CD14-positive monocyte (primary cell): ENCODE results near the gene GRK2. TPM values are rescaled to one million over a fixed set of nuclear protein-coding genes. Genes with fewer than 3 reads are reported as not detected.
A peak's percentile ranks its signal among the peaks of the same experiment; 100 is the strongest.

Experiments
- DNase-seq, 3 donors: peaks; one replicate each; pipeline ENCODE4 v3.0.0-alpha.2; 2011 to 2022
- H2AFZ ChIP-seq: 2 replicates; pipeline ENCODE4 v1.6.0; 2012; ENCODE audit warnings: mild to moderate bottlenecking, low read depth, low read length, inconsistent platforms; ENCODE audit not compliant: insufficient read depth, poor library complexity, severe bottlenecking
- H3K27ac ChIP-seq, 2 donors: 1 replicate in 1 of 2; 2 replicates in 1 of 2; pipeline ENCODE4 v1.5.1; 2012 to 2013; ENCODE audit warnings: low read length in 2 of 2, control low read depth in 1 of 2, inconsistent platforms in 1 of 2, low read depth in 1 of 2, mild to moderate bottlenecking in 1 of 2
- H3K27me3 ChIP-seq, 2 donors: one replicate each; pipeline versions ENCODE4 v1.6.0 to v1.6.1; 2011 to 2013; ENCODE audit warnings: low read length in 2 of 2; ENCODE audit not compliant: control insufficient read depth in 2 of 2, insufficient read depth in 2 of 2
- H3K36me3 ChIP-seq, 2 donors: replicated peaks in 1 of 2; 1 replicate in 1 of 2; 2 replicates in 1 of 2; pipeline versions ENCODE4 v1.5.1 to v1.6.1; 2012 to 2013; ENCODE audit warnings: low read length in 2 of 2, control low read depth in 1 of 2, inconsistent platforms in 1 of 2, mild to moderate bottlenecking in 1 of 2; ENCODE audit not compliant: insufficient read depth in 2 of 2, control insufficient read depth in 1 of 2
- H3K4me1 ChIP-seq, 2 donors: 1 replicate in 1 of 2; 2 replicates in 1 of 2; pipeline versions ENCODE4 v1.5.1 to v1.6.1; 2012 to 2013; ENCODE audit warnings: low read length in 2 of 2, control low read depth in 1 of 2, inconsistent platforms in 1 of 2, mild to moderate bottlenecking in 1 of 2, moderate library complexity in 1 of 2; ENCODE audit not compliant: insufficient read depth in 2 of 2, control insufficient read depth in 1 of 2
- H3K4me2 ChIP-seq: replicated peaks from 2 replicates; pipeline ENCODE3; 2012; ENCODE audit warnings: low read length, moderate library complexity, mild to moderate bottlenecking; ENCODE audit not compliant: poor library complexity, severe bottlenecking; ENCODE audit errors: extremely low read depth
- H3K4me3 ChIP-seq, 3 experiments: fragments of 200-600 bp in 1 of 3; sonication (generic) in 1 of 3; replicated peaks in 1 of 3; 1 replicate in 2 of 3; 2 replicates in 1 of 3; pipeline ENCODE4 v1.5.1; 2011 to 2013; ENCODE audit warnings: low read length in 3 of 3, mild to moderate bottlenecking in 3 of 3, control low read depth in 2 of 3, low read depth in 2 of 3, inconsistent platforms in 1 of 3, moderate library complexity in 1 of 3
- H3K79me2 ChIP-seq: 2 replicates; pipeline ENCODE4 v1.6.0; 2012; ENCODE audit warnings: mild to moderate bottlenecking, control low read depth, inconsistent platforms, low read length, moderate library complexity; ENCODE audit not compliant: insufficient read depth
- H3K9ac ChIP-seq: 2 replicates; pipeline ENCODE4 v1.6.0; 2017; ENCODE audit warnings: low read length, mild to moderate bottlenecking; ENCODE audit not compliant: insufficient read depth, poor library complexity, severe bottlenecking
- H3K9me3 ChIP-seq, 2 donors: replicated peaks in 1 of 2; 1 replicate in 1 of 2; 2 replicates in 1 of 2; pipeline versions ENCODE4 v1.5.1 to v1.6.1; 2012 to 2013; ENCODE audit warnings: low read length in 2 of 2, control low read depth in 1 of 2; ENCODE audit not compliant: control insufficient read depth in 1 of 2, insufficient read depth in 1 of 2
- H4K20me1 ChIP-seq: 2 replicates; pipeline ENCODE4 v1.6.0; 2012; ENCODE audit warnings: mild to moderate bottlenecking, low read length, control low read depth, moderate library complexity; ENCODE audit not compliant: insufficient read depth
- H3K27ac Mint-ChIP-seq, 7 donors: one replicate each; pipeline ENCODE4 v1.8.0; 2020; ENCODE audit warnings: mild to moderate bottlenecking in 7 of 7, mixed read lengths in 7 of 7, moderate library complexity in 6 of 7, inconsistent platforms in 2 of 7
- H3K27me3 Mint-ChIP-seq, 3 donors: one replicate each; pipeline ENCODE4 v1.8.0; 2021 to 2022; ENCODE audit warnings: low read depth in 3 of 3, mild to moderate bottlenecking in 3 of 3, mixed read lengths in 3 of 3, moderate library complexity in 3 of 3, inconsistent platforms in 1 of 3
- H3K36me3 Mint-ChIP-seq, 2 donors: one replicate each; pipeline ENCODE4 v1.8.0; 2020; ENCODE audit warnings: mixed read lengths in 2 of 2, inconsistent platforms in 1 of 2, mild to moderate bottlenecking in 1 of 2
- H3K4me1 Mint-ChIP-seq: one replicate; pipeline ENCODE4 v1.8.0; 2020; ENCODE audit warnings: mild to moderate bottlenecking, mixed read lengths
- H3K4me3 Mint-ChIP-seq, 2 donors: one replicate each; pipeline ENCODE4 v1.8.0; 2020; ENCODE audit warnings: mild to moderate bottlenecking in 2 of 2, mixed read lengths in 2 of 2, moderate library complexity in 1 of 2
- H3K9me3 Mint-ChIP-seq, 7 donors: one replicate each; pipeline ENCODE4 v1.8.0; 2020 to 2022; ENCODE audit warnings: mixed read lengths in 7 of 7, mild to moderate bottlenecking in 6 of 7, moderate library complexity in 6 of 7, inconsistent platforms in 2 of 7
- WGBS: methylation state at CpG from one replicate; pipeline ENCODE4 v1.1.5; 2013; ENCODE audit warnings: missing lambda C conversion rate; ENCODE audit not compliant: insufficient coverage; 5-methylcytosine and 5-hydroxymethylcytosine counted together
- intact Hi-C, 2 donors: fragments of 100-400 bp; cut with micrococcal nuclease; formaldehyde crosslinking; loops; one replicate each; pipeline versions ENCODE4 v1.15.0 to v1.15.1; 2023
- polyA plus RNA-seq, 3 donors: library from polyadenylated mRNA; depleted of rRNA in 1 of 3; unstranded in 2 of 3; stranded (reverse) in 1 of 3; fragments of 300-500 nt in 2 of 3; fragments of >200 nt in 1 of 3; fragmentation: Illumina TruSeq in 2 of 3; gene quantifications; 1 replicate in 2 of 3; 2 replicates in 1 of 3; pipeline ENCODE4 v1.2.3, GENCODE V29; 2012 to 2021
- TF ChIP-seq, protein P1 (sequence below): fragments of 200-600 bp; IDR thresholded peaks from one replicate; pipeline ENCODE4 v1.8.0; 2022; ENCODE audit warnings: antibody characterized with exemption, mild to moderate bottlenecking

The GRK2 gene
- polyA plus RNA-seq, 3 donors, result 34.9 to 777 (median 43.0) TPM

DNA sequence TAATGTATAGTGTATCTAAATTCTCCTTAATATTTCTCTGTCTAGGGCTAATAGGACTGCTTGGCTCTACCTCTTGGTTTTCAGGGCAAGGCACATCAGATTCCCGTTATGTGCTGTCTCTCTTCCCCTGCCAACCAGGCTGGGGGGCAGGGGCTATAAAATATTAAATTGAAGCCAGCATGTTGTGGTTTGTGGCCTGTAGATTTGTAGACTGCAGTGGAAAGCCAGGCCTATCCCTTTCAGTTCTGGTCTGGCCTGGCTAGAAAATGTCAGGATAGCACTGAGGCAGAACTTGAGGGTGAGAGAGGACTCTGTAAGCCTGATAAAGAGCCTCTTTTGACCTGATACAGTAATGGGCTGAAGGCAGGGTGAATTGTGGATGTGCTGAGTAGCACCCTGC lies 14.4 kb upstream of the GRK2 start:
- no CpG with 5 or more reads among the region's 1 CpG for WGBS
- Histone ChIP-seq H3K4me3 (no peak overlapping the region), H3K79me2 (peaks cover 33% of the 10 kb centered on the region), H3K9ac (no peak overlapping the region), H3K27ac (peak overlapping the region in 1 of 2 donors; percentile 25), H3K36me3 (peaks cover 98 to 99% of the 10 kb centered on the region in 2 donors), H3K27me3 (no peaks in the 10 kb centered on the region), H4K20me1 (peaks cover 99% of the 10 kb centered on the region), H3K4me2 (no peak overlapping the region), H3K4me1 (peaks cover 0 to 7% of the 10 kb centered on the region in 2 donors), H2AFZ (no peak overlapping the region), H3K9me3 (no peaks in the 10 kb centered on the region)
- H3K27ac Mint-ChIP-seq, result peak overlapping the region in 1 of 7 donors; percentile 58
- no peaks in the 10 kb centered on the region for H3K9me3 Mint-ChIP-seq
- no peak overlapping the region for H3K4me3 Mint-ChIP-seq
- peaks cover 0 to 2% (median 2%) of the 10 kb centered on the region in 3 donors for H3K27me3 Mint-ChIP-seq
- DNase-seq, result no peak
- H3K4me1 Mint-ChIP-seq, result peaks cover 4% of the 10 kb centered on the region
- H3K36me3 Mint-ChIP-seq, result peaks cover 89 to 98% of the 10 kb centered on the region in 2 donors
- TF ChIP-seq, protein P1, sequence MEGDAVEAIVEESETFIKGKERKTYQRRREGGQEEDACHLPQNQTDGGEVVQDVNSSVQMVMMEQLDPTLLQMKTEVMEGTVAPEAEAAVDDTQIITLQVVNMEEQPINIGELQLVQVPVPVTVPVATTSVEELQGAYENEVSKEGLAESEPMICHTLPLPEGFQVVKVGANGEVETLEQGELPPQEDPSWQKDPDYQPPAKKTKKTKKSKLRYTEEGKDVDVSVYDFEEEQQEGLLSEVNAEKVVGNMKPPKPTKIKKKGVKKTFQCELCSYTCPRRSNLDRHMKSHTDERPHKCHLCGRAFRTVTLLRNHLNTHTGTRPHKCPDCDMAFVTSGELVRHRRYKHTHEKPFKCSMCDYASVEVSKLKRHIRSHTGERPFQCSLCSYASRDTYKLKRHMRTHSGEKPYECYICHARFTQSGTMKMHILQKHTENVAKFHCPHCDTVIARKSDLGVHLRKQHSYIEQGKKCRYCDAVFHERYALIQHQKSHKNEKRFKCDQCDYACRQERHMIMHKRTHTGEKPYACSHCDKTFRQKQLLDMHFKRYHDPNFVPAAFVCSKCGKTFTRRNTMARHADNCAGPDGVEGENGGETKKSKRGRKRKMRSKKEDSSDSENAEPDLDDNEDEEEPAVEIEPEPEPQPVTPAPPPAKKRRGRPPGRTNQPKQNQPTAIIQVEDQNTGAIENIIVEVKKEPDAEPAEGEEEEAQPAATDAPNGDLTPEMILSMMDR, result no peak
- intact Hi-C loops, result no loop called here

DNA sequence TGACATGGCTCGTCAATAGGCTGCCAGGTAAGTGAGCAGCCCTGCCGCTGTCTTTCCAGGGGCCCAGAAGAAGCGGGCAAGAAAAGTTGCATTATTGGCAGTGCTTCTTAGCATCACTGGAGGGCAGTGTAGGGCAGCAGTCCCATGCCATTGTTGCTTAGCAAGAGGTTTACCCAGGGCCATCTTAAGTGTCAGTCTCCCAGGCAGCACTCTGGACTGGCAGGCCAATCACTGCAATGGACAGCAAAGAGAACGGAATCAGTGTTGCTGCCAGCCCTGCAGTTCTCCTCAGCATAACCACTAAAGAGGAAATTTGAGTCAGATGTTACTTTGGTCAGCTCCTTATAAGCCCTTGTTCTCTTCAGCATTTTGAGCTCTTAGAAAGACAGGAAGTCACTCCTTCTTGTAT lies 13.4 kb upstream of the GRK2 start:
- intact Hi-C loops, result no loop called here
- DNase-seq, result peak; percentile 59 to 71 (median 60)
- Histone ChIP-seq H4K20me1 (peaks cover 98% of the 10 kb centered on the region), H2AFZ (no peak overlapping the region), H3K27me3 (no peaks in the 10 kb centered on the region), H3K9ac (no peak overlapping the region), H3K4me2 (no peak overlapping the region), H3K27ac (peak overlapping the region in 1 of 2 donors; percentile 25), H3K36me3 (peaks cover 94 to 96% of the 10 kb centered on the region in 2 donors), H3K9me3 (no peaks in the 10 kb centered on the region), H3K4me1 (peaks cover 0 to 7% of the 10 kb centered on the region in 2 donors), H3K4me3 (no peak overlapping the region), H3K79me2 (peaks cover 27% of the 10 kb centered on the region)
- Mint-ChIP-seq H3K4me1 (peaks cover 8% of the 10 kb centered on the region), H3K9me3 (no peaks in the 10 kb centered on the region), H3K36me3 (peaks cover 90 to 99% of the 10 kb centered on the region in 2 donors), H3K27ac (peak overlapping the region in 4 of 7 donors; percentile 30 to 81 (median 44)), H3K27me3 (peaks cover 0 to 2% (median 2%) of the 10 kb centered on the region in 3 donors), H3K4me3 (no peak overlapping the region)
- TF ChIP-seq, protein P1, result peak; percentile 53
- 69% methylated on average over 4 of the region's 4 CpGs for WGBS
